ENCODE measurements around the gene CLEC14A.

CLEC14A gene

GRCh38 chr14:38248321-38249028 lies 7.4 kb downstream of the CLEC14A start:
- no peak for DNase-seq (ENCODE audit: low read depth in 2 of 3, low spot score in 1 of 3)

- DNase-seq (ENCODE audit: low read depth in 2 of 3, low spot score in 1 of 3) = no peak
Observed at GRCh38 chr14:38243696-38244240, 12.1 kb downstream of the CLEC14A start.

GRCh38 chr14:38238878-38239277 lies 17.0 kb downstream of the CLEC14A start:
- DNase-seq (ENCODE audit: low read depth in 2 of 3, low spot score in 1 of 3) = no peak

DNA sequence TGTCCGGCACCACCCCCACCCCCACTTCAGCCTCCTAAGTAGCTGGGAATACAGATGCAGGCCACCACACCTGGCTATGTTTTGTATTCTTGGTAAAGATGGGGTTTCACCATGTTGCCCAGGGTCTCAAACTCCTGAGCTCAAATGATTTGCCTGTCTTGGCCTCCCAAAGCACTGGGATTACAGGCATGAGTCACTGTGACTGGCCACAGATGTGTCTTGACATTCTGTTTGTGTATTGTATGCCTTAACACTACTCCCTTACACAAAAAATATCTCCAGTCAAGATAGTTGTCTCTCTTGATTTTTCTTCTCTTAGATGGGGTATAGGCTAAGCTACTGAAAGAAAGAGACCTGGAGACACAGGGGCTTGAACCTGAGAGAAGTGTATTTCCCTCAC lies 17.6 kb downstream of the CLEC14A start:
- DNase-seq (ENCODE audit: low read depth in 2 of 3, low spot score in 1 of 3) = no peak

- no peak for DNase-seq (ENCODE audit: low read depth in 2 of 3, low spot score in 1 of 3)
Observed at GRCh38 chr14:38233218-38233617, 22.7 kb downstream of the CLEC14A start.

DNA sequence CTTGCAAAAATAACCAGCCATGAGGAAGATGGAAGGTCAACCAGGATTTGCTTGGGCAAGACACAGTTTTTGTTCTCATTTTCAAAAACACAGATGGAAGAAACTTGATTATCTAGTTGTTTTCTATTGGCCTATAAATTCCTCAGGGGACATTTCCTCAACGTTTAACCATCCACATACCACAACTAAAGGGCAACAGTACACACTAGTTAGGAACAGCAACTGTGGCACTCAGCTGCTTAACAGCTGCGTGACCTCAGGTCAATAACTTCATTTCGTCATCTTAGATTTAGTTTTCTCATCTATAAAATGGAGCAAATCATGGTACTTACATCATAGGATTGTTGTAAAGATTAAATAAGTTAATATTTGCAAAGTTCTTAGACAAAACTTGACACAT lies 29.5 kb downstream of the CLEC14A start:
- DNase-seq (ENCODE audit: low read depth in 2 of 3, low spot score in 1 of 3) = no peak

DNA sequence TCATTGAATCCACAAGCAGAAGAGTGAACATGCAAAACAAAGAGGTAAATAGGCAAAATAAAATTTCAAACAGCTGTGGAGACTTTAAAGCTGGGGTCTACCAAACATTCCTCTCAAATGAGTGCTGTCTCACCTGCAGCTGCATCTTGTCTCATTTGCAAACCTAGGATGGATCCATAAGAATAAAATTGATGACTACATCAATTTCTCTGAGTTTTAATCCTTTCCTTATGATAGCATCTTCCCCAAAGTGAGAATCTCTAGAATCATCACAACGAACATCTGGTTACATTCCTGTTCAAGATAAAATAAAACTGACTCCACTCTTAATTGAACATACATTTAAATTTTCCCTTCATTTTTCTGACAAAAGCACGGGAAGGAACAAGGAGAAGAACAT lies 29.9 kb downstream of the CLEC14A start:
- no peak for DNase-seq (ENCODE audit: low read depth in 2 of 3, low spot score in 1 of 3)

DNA sequence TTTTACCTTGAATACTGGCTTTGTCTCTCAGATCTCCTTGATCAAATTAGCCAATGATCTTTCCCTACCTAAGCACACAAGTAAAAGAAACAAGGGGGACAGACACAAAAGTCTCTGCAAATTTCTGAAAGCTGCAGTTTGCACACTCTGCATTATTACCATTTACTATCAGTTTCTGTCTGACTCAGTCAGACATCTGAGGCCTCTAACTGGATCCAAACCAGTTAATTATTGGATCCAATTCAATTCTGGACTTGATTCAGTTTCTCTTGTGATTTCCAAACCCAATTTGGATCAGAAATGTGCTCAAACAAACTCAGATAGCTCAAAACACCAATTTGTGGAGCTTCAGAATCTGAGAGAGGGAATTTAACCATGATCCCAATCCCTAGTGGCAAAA lies 31.6 kb downstream of the CLEC14A start:
- no peak for DNase-seq (ENCODE audit: low read depth in 2 of 3, low spot score in 1 of 3)

DNA sequence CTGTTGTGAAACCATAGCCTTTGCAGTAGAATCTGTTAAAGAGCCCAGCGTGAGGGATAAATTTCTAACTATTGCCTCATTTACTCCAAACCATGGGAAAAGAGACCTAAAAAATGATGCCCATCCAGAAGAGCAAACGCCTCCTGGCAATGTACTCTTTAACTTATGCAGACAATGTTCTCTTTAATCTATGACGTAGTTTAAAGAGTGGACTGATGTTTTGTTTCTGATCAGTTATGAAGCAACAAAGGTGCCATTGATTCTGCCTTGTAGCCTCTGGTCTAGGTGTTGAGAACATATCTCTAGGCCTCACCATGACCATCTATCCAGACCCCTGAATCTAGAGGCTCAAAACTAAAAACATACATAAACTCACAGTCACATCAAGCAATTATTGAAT lies 34.8 kb downstream of the CLEC14A start:
- no peak for DNase-seq (ENCODE audit: low read depth in 2 of 3, low spot score in 1 of 3)

DNA sequence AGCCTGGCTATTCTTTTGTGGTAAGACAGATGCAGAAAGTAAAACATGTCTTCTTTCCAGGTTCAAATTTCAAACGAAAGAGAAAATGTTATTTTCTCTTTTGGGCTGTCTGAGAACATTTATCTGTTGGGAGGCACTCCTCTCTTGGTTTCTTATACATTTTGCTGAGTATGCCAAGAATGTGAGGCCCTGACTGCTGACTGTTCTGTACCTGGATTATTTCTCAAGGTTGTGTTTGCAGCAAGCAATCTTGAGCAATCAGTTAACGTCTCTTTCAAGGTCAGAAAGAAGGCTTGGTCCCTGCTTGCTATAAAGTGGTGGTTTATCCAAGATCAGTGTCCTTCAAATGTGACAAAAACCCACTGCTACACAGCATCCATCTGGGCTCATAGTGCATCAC lies 38.3 kb downstream of the CLEC14A start:
- DNase-seq (ENCODE audit: low read depth in 2 of 3, low spot score in 1 of 3) = no peak

DNA sequence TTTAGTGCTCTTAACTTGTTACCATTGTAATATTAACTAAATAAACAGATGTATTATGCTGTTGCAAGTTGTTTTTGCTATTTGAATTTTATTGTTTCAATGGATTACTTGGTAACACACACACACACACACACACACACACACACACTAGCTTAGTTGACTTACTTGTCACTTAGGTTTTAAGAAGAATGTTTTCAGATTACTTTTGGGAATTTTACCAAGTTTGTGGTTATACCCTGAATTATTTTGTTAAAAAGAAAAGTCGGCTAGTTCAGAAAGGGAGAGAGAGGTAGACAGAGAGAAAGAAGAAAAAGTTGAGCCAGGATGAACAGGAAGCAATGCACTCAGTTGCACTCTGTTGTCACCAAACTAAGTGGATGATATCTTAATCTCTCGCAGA lies 42.9 kb downstream of the CLEC14A start:
- no peak for DNase-seq (ENCODE audit: low read depth in 2 of 3, low spot score in 1 of 3)

GRCh38 chr14:38212111-38212510 lies 43.8 kb downstream of the CLEC14A start:
- no peak for DNase-seq (ENCODE audit: low read depth in 2 of 3, low spot score in 1 of 3)

- DNase-seq (ENCODE audit: low read depth in 2 of 3, low spot score in 1 of 3) = no peak
Observed at GRCh38 chr14:38211255-38211735, 44.6 kb downstream of the CLEC14A start.

DNA sequence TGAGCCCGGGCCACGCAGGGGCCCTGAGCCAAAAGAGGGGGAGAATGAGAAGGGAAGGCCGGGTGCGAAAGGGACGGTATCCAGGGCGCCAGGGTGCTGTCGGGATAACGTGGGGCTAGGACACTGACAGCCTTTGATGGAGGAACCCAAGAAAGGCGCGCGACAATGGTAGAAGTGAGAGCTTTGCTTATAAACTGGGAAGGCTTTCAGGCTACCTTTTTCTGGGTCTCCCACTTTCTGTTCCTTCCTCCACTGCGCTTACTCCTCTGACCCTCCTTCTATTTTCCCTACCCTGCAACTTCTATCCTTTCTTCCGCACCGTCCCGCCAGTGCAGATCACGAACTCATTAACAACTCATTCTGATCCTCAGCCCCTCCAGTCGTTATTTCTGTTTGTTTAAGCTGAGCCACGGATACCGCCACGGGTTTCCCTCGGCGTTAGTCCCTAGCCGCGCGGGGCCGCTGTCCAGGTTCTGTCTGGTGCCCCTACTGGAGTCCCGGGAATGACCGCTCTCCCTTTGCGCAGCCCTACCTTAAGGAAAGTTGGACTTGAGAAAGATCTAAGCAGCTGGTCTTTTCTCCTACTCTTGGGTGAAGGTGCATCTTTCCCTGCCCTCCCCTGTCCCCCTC lies 45.2 kb downstream of the CLEC14A start:
- no peak for DNase-seq (ENCODE audit: low read depth in 2 of 3, low spot score in 1 of 3)

DNA sequence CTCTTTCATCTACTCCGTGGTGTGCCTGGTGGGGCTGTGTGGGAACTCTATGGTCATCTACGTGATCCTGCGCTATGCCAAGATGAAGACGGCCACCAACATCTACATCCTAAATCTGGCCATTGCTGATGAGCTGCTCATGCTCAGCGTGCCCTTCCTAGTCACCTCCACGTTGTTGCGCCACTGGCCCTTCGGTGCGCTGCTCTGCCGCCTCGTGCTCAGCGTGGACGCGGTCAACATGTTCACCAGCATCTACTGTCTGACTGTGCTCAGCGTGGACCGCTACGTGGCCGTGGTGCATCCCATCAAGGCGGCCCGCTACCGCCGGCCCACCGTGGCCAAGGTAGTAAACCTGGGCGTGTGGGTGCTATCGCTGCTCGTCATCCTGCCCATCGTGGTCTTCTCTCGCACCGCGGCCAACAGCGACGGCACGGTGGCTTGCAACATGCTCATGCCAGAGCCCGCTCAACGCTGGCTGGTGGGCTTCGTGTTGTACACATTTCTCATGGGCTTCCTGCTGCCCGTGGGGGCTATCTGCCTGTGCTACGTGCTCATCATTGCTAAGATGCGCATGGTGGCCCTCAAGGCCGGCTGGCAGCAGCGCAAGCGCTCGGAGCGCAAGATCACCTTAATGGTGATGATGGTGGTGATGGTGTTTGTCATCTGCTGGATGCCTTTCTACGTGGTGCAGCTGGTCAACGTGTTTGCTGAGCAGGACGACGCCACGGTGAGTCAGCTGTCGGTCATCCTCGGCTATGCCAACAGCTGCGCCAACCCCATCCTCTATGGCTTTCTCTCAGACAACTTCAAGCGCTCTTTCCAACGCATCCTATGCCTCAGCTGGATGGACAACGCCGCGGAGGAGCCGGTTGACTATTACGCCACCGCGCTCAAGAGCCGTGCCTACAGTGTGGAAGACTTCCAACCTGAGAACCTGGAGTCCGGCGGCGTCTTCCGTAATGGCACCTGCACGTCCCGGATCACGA lies 46.0 kb downstream of the CLEC14A start:
- no peak for DNase-seq (ENCODE audit: low read depth in 2 of 3, low spot score in 1 of 3)

DNA sequence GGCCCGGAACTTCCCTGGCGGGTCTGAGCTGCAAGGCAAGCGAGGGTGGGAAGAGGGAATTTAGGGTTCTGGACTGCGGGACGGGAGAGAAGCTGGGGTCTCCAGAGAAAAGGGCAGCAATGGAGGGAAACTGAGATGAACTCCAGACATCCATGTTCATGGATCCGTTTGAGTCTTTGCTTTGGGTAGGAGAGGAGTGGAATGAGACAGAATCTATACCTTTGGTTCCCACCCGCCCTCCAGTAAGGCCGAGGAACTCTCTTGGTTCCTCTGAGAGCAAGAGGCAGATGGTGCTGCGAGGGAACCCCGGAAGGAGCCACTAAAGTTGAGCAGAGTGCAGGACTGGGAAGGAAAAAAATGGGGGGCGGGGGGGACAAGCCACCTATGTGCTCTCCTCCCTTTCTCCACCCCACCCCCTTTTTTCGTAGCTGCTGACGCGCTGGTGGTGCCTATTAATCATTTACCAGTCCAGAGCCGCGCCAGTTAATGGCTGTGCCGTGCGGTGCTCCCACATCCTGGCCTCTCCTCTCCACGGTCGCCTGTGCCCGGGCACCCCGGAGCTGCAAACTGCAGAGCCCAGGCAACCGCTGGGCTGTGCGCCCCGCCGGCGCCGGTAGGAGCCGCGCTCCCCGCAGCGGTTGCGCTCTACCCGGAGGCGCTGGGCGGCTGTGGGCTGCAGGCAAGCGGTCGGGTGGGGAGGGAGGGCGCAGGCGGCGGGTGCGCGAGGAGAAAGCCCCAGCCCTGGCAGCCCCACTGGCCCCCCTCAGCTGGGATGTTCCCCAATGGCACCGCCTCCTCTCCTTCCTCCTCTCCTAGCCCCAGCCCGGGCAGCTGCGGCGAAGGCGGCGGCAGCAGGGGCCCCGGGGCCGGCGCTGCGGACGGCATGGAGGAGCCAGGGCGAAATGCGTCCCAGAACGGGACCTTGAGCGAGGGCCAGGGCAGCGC lies 47.0 kb downstream of the CLEC14A start:
- no peak for DNase-seq (ENCODE audit: low read depth in 2 of 3, low spot score in 1 of 3)

DNA sequence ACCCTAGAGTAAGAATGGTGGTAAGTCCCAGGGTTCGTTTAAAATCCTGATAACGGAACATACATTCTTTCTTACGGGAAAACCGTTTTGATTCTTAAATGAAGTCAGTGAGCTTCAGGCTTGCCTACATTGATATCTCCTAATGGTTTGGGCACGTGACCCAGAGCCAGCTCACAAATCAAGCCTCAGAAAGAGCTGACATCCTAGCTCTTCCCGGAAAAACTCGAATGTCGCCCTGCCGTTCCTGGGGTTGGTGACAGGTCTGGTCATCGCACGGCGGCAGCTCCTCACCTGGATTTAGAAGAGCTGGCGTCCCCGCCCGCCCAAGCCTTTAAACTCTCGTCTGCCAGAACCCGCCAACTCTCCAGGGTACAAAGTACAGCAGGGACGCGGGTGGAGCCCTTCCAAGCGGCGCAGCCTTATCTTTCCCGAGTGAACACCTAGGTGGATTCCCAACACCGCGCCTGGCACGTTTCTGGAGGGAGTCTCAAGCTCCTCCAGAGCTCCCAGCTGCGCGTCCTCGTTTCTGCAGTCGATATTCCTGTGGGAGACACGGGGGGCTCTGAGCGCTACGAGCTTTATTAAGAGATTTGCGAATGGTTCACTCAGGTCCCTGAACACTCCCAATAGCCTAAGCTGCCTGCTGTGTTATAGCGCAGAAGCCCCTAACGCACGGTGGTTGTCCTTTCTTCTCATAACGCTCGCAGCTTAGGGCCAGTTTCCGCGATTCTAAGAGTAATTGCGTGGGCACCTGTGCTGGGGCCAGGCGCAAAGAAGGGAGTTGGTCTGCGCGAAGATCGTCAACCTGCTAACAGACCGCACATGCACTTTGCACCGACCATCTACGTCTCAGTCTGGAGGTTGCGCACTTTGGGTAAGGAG lies 47.9 kb downstream of the CLEC14A start, which contains the start of gene SSTR1:
SSTR1 (plus strand) TSS at position 169 of the 882 bp plus-strand sequence. CDS start 1,486 bp downstream, outside the sequence.
- no peak for DNase-seq (ENCODE audit: low read depth in 2 of 3, low spot score in 1 of 3)

DNA sequence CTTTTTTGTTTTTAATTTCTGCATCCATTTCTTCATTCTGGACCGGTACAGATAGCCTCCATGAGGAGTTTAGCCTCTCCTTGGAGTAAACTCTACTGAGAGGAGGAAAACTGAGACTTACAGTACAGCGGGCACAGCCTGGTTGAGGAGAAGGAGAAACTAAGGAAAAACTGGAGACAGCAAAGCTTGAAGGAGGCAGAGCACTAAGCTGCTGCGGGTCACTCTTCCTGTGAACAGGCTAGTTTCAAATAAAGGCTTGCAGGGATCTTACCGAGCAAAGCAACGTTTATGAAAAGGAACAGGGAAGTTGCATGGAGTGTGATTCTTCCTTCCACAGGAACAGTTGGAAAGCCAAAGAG lies 48.5 kb downstream of the CLEC14A start:
- no peak for DNase-seq (ENCODE audit: low read depth in 2 of 3, low spot score in 1 of 3)

DNA sequence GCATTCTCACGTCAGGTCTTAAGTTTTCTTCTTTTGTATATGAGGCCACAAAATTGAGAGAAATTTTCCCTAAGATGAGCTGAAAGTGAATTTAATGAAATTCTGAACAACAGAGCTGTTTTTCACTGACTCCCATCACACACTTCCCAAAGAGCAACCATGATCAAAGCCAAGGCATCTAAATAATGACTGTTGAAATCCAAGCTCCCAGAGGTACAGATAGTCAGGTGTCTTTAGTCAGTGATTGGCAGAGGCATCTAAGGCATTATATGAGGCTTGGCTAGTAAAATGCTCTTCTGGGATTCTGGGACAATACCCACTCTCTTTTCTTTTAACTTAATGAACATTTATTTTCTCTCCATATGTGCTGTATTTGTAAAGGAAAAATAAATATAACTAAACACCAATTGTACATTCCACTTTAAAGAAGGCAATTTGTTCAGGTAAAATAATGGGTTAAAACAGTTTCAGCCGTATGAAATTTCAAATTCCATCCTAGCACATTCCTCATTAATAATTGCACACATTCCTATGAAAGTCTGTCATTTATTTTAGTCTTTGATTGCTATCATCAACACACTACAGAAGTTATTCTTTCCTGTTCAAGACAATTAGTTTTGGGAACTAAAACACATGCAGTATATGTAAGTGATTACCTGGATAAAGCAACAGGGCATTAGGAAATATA lies 49.1 kb downstream of the CLEC14A start:
- DNase-seq (ENCODE audit: low read depth in 2 of 3, low spot score in 1 of 3) = no peak

Measured in stimulated activated CD4-positive, alpha-beta T cell treated with anti-CD3 and anti-CD28 coated beads, Interleukin-12 subunit alpha, Interleukin-12 subunit beta, amount 100 ng/mL, for 48 hours (primary cell).